ENCODE results near the gene SBNO1.

Gene SBNO1

GRCh38 chr12:123286652-123287373 lies 77.8 kb downstream of the SBNO1 start:
- TF ChIP-seq, protein P1, sequence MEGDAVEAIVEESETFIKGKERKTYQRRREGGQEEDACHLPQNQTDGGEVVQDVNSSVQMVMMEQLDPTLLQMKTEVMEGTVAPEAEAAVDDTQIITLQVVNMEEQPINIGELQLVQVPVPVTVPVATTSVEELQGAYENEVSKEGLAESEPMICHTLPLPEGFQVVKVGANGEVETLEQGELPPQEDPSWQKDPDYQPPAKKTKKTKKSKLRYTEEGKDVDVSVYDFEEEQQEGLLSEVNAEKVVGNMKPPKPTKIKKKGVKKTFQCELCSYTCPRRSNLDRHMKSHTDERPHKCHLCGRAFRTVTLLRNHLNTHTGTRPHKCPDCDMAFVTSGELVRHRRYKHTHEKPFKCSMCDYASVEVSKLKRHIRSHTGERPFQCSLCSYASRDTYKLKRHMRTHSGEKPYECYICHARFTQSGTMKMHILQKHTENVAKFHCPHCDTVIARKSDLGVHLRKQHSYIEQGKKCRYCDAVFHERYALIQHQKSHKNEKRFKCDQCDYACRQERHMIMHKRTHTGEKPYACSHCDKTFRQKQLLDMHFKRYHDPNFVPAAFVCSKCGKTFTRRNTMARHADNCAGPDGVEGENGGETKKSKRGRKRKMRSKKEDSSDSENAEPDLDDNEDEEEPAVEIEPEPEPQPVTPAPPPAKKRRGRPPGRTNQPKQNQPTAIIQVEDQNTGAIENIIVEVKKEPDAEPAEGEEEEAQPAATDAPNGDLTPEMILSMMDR (IDR thresholded peaks at IDR 0.05; ENCODE audit: insufficient read depth, low read length, poor library complexity, severe bottlenecking), result no peak
- no peak overlapping the region for H3K4me3 ChIP-seq (replicated peaks; ENCODE audit: low read depth, low read length)
- no peaks in the 10 kb centered on the region for H3K27me3 ChIP-seq (replicated peaks; ENCODE audit: control insufficient read depth, insufficient read depth, low read length)
- H3K36me3 ChIP-seq (ENCODE audit: control insufficient read depth, insufficient read depth, low read length), result peaks cover 2% of the 10 kb centered on the region
- DNase-seq (ENCODE audit: extremely low read depth, insufficient read length), result no peak

GRCh38 chr12:123284669-123285068 lies 80.0 kb downstream of the SBNO1 start:
- no peaks in the 10 kb centered on the region; the same call in none of the 2 replicates for H3K36me3 ChIP-seq (ENCODE audit: control insufficient read depth, insufficient read depth, low read length)
- TF ChIP-seq, protein P1 (IDR thresholded peaks at IDR 0.05; ENCODE audit: insufficient read depth, low read length, poor library complexity, severe bottlenecking), result no peak
- no peaks in the 10 kb centered on the region for H3K27me3 ChIP-seq (replicated peaks; ENCODE audit: control insufficient read depth, insufficient read depth, low read length)
- no peak overlapping the region for H3K4me3 ChIP-seq (replicated peaks; ENCODE audit: low read depth, low read length)
- DNase-seq (ENCODE audit: extremely low read depth, insufficient read length), result no peak

DNA sequence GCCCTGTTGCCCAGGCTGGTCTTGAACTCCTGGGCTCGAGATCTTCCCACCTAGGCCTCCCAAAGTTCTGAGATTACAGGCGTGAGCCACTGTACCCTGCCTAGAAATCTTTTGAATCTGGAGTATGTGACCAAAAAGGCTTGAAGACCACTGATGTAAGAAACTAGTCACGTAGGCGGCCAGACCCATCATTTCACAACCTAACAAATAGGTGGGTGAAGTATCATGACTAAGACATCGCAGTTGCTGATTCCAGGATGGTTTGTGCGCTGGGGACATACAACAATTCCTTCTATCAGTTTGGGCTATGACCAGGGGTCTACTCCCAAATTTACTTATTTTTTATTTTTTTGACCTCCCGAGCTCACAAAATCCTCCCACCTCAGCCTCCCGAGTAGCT lies 81.2 kb downstream of the SBNO1 start:
- Histone ChIP-seq H3K36me3 (ENCODE audit: control insufficient read depth, insufficient read depth, low read length) (no peaks in the 10 kb centered on the region), H3K4me3 (replicated peaks; ENCODE audit: low read depth, low read length) (no peak overlapping the region), H3K27me3 (replicated peaks; ENCODE audit: control insufficient read depth, insufficient read depth, low read length) (no peaks in the 10 kb centered on the region)
- TF ChIP-seq, protein P1 (IDR thresholded peaks at IDR 0.05; ENCODE audit: insufficient read depth, low read length, poor library complexity, severe bottlenecking), result no peak
- no peak for DNase-seq (ENCODE audit: extremely low read depth, insufficient read length)

- no peaks in the 10 kb centered on the region for H3K27me3 ChIP-seq (replicated peaks; ENCODE audit: control insufficient read depth, insufficient read depth, low read length)
- no peak for DNase-seq (ENCODE audit: extremely low read depth, insufficient read length)
- TF ChIP-seq, protein P1 (IDR thresholded peaks at IDR 0.05; ENCODE audit: insufficient read depth, low read length, poor library complexity, severe bottlenecking), result no peak
- H3K4me3 ChIP-seq (replicated peaks; ENCODE audit: low read depth, low read length), result no peak overlapping the region
- H3K36me3 ChIP-seq (ENCODE audit: control insufficient read depth, insufficient read depth, low read length), result no peaks in the 10 kb centered on the region
Observed at GRCh38 chr12:123282111-123282510, 82.5 kb downstream of the SBNO1 start.

DNA sequence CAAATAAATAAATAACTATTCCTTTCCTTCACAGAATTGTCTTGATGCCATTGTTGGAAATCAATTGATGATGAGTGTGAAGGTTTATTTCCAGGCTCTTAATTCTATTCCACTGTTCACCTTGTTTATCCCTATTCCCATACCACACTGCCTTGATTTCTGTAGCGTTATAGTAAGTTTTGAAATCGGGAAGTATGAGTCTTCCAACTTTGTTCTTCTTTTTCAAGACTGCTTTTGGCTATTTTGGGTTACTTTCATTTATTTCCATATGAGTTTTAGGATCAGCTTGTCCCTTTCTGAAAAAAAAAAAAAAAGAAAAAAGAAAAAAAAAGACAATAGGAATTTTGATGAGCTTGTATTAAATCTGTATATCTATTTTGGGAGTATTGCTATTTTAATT lies 83.7 kb downstream of the SBNO1 start:
- Histone ChIP-seq H3K4me3 (replicated peaks; ENCODE audit: low read depth, low read length) (no peak overlapping the region), H3K36me3 (ENCODE audit: control insufficient read depth, insufficient read depth, low read length) (no peaks in the 10 kb centered on the region), H3K27me3 (replicated peaks; ENCODE audit: control insufficient read depth, insufficient read depth, low read length) (no peaks in the 10 kb centered on the region)
- TF ChIP-seq, protein P1 (IDR thresholded peaks at IDR 0.05; ENCODE audit: insufficient read depth, low read length, poor library complexity, severe bottlenecking), result no peak
- DNase-seq (ENCODE audit: extremely low read depth, insufficient read length), result no peak
